ENCODE data around the gene AGBL4.

AGBL4 gene

DNA sequence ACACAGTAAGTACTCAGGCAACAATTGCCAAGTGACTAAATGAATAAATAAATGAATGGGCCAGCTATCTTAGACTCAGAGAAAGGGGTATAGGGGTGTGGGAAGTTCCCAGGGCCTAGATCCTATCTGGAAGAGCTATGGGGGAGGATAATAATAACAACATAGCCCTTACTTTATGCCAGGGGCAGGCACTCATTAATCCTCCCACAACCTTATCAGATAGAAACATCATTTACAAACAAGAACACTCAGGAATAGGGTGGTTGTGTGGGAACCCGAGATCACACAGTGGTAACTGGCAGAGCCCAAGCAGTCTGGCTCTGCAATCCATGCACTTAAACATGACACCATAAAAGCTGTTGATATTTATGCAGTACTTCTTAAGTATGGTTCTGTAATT lies 1423.6 kb downstream of the AGBL4 start:
- no peak overlapping the region for H3K27ac ChIP-seq (ENCODE audit: extremely low read depth, low read depth, low read length)
- no peaks in the 10 kb centered on the region for H3K36me3 ChIP-seq (ENCODE audit: control insufficient read depth in 2 of 2, insufficient read depth in 1 of 2, low read length in 2 of 2)
- ChIA-PET POLR2A (no interaction called here), CTCF (interaction anchor here (0.6 to 1.9 kb wide), 4 partner anchors 28 to 647 kb away, joined by 3 to 7 read pairs (median 3); no protein-coding TSS in a partner anchor)
- TF ChIP-seq ZBTB1 (tag by site-specific recombination; IDR thresholded peaks at IDR 0.05) (no peak), ZXDB (tag by site-specific recombination; IDR thresholded peaks at IDR 0.05) (no peak), ZFHX2 (tag by site-specific recombination; conservative IDR thresholded peaks at IDR 0.05) (peak; percentile 88), GLIS1 (tag by site-specific recombination; IDR thresholded peaks at IDR 0.05) (no peak), SP3 (tag by site-specific recombination; IDR thresholded peaks at IDR 0.05) (no peak), ZNF16 (tag by site-specific recombination; IDR thresholded peaks at IDR 0.05; ENCODE audit: low read depth) (no peak), EGR2 (tag by site-specific recombination; IDR thresholded peaks at IDR 0.05; ENCODE audit: low read depth) (peak; percentile 97)
- no peaks in the 10 kb centered on the region for H3K4me1 ChIP-seq (ENCODE audit: control insufficient read depth, insufficient read depth, low read length)
- H3K4me3 ChIP-seq (ENCODE audit: low read depth, low read length), result no peak overlapping the region
- no peaks in the 10 kb centered on the region for H3K9me3 ChIP-seq (ENCODE audit: control insufficient read depth, insufficient read depth, low read depth, low read length)

DNA sequence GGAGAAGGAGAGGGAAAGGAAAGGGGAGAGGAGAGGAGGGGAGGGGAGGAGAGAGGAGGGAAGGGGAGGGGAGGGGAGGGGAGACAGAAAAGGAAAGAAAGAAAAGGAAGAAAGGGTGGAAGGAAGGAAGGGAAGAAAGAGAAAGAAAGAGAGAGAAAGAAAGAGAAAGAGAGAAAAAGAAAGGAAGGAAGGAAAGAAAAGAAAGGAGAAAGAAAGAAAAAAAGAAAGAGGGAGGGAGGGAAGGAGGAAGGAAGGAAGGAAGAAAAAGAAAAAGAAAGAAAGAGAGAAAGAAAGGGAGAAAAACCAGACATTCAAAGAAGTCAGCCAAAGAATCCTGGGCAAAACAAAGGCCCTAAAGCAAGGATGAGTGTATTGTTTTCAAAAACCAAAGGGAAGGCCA lies 1426.1 kb downstream of the AGBL4 start:
- no peak overlapping the region for H3K4me3 ChIP-seq (ENCODE audit: low read depth, low read length)
- CTCF ChIA-PET, result no interaction called here
- no peaks in the 10 kb centered on the region for H3K9me3 ChIP-seq (ENCODE audit: control insufficient read depth, insufficient read depth, low read depth, low read length)
- no peaks in the 10 kb centered on the region for H3K4me1 ChIP-seq (ENCODE audit: control insufficient read depth, insufficient read depth, low read length)
- no peaks in the 10 kb centered on the region for H3K36me3 ChIP-seq (ENCODE audit: control insufficient read depth in 2 of 2, insufficient read depth in 1 of 2, low read length in 2 of 2)
- no peak overlapping the region for H3K27ac ChIP-seq (ENCODE audit: extremely low read depth, low read depth, low read length)
- POLR2A ChIA-PET, result no interaction called here
- TF ChIP-seq ZNF366 (tag by site-specific recombination; conservative IDR thresholded peaks at IDR 0.05), result peak; percentile 79
- no peak for TF ChIP-seq ZNF10 (tag by site-specific recombination; IDR thresholded peaks at IDR 0.05)
- TF ChIP-seq PRDM1 (tag by site-specific recombination; IDR thresholded peaks at IDR 0.05), result 0 out of 2 replicates have a peak, but pooled peaks have one; percentile 29
- TF ChIP-seq, protein P1, sequence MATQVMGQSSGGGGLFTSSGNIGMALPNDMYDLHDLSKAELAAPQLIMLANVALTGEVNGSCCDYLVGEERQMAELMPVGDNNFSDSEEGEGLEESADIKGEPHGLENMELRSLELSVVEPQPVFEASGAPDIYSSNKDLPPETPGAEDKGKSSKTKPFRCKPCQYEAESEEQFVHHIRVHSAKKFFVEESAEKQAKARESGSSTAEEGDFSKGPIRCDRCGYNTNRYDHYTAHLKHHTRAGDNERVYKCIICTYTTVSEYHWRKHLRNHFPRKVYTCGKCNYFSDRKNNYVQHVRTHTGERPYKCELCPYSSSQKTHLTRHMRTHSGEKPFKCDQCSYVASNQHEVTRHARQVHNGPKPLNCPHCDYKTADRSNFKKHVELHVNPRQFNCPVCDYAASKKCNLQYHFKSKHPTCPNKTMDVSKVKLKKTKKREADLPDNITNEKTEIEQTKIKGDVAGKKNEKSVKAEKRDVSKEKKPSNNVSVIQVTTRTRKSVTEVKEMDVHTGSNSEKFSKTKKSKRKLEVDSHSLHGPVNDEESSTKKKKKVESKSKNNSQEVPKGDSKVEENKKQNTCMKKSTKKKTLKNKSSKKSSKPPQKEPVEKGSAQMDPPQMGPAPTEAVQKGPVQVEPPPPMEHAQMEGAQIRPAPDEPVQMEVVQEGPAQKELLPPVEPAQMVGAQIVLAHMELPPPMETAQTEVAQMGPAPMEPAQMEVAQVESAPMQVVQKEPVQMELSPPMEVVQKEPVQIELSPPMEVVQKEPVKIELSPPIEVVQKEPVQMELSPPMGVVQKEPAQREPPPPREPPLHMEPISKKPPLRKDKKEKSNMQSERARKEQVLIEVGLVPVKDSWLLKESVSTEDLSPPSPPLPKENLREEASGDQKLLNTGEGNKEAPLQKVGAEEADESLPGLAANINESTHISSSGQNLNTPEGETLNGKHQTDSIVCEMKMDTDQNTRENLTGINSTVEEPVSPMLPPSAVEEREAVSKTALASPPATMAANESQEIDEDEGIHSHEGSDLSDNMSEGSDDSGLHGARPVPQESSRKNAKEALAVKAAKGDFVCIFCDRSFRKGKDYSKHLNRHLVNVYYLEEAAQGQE (tag by site-specific recombination; IDR thresholded peaks at IDR 0.05), result no peak

DNA sequence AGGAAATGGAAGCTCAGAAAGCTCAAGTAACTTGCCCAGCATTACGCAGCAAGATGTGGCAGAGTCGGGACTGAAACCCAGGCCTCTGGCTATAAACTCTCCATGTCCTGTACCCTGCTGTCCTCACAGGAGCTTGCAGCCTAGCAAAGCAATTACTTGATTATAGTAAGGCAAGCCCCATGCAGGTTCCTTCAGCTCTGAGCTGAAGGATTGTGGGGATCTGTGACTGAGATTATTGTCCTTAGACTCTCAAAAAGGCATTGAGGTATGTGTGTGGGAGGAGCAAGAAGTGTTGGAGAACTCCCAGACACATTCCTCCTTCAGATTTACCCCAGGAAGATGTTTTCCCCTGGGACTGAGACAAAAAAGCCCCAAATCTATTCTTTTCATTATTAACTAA lies 1427.7 kb downstream of the AGBL4 start:
- TF ChIP-seq, protein P2, sequence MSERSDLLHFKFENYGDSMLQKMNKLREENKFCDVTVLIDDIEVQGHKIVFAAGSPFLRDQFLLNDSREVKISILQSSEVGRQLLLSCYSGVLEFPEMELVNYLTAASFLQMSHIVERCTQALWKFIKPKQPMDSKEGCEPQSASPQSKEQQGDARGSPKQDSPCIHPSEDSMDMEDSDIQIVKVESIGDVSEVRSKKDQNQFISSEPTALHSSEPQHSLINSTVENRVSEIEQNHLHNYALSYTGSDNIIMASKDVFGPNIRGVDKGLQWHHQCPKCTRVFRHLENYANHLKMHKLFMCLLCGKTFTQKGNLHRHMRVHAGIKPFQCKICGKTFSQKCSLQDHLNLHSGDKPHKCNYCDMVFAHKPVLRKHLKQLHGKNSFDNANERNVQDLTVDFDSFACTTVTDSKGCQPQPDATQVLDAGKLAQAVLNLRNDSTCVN (tag by site-specific recombination; optimal IDR thresholded peaks at IDR 0.05), result no peak
- TF ChIP-seq ZNF23 (tag by site-specific recombination; IDR thresholded peaks at IDR 0.05; ENCODE audit: borderline replicate concordance) (no peak), EGR2 (tag by site-specific recombination; IDR thresholded peaks at IDR 0.05; ENCODE audit: low read depth) (peak; percentile 38; the same call in 1 of the 2 replicates)
- Histone ChIP-seq H3K9me3 (ENCODE audit: control insufficient read depth, insufficient read depth, low read depth, low read length) (no peaks in the 10 kb centered on the region), H3K4me1 (ENCODE audit: control insufficient read depth, insufficient read depth, low read length) (no peaks in the 10 kb centered on the region), H3K4me3 (ENCODE audit: low read depth, low read length) (no peak overlapping the region), H3K36me3 (ENCODE audit: control insufficient read depth in 2 of 2, insufficient read depth in 1 of 2, low read length in 2 of 2) (no peaks in the 10 kb centered on the region), H3K27ac (ENCODE audit: extremely low read depth, low read depth, low read length) (no peak overlapping the region)
- ChIA-PET POLR2A (no interaction called here), CTCF (interaction anchor here (1.2 to 1.9 kb wide), 2 partner anchors 19 to 23 kb away, joined by 3 to 7 read pairs; no protein-coding TSS in a partner anchor)

DNA sequence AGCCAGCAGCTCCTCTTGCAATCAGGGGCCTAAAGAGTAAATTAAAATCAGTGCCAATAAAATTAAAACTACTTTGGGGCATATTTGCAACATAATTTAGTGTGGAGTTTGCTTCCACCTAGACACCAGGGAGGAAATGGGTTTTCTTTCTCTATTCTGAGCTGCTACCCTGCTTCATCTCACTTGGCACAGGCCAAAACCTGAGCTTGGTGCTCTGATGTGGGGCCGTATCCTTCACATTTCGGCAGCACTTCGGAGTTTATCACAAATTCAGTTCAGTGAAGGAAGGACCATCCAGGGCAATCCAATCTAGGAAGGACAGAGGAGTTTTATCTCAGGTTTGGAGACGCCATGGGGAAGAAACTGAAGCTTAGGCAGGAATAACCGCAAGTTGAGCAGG lies 1428.1 kb downstream of the AGBL4 start:
- ChIA-PET POLR2A (no interaction called here), CTCF (interaction anchor here (1.2 to 1.9 kb wide), 2 partner anchors 18 to 23 kb away, joined by 3 to 7 read pairs; no protein-coding TSS in a partner anchor)
- H3K4me3 ChIP-seq (ENCODE audit: low read depth, low read length), result no peak overlapping the region
- H3K27ac ChIP-seq (ENCODE audit: extremely low read depth, low read depth, low read length), result no peak overlapping the region
- H3K9me3 ChIP-seq (ENCODE audit: control insufficient read depth, insufficient read depth, low read depth, low read length), result no peaks in the 10 kb centered on the region
- H3K36me3 ChIP-seq (ENCODE audit: control insufficient read depth in 2 of 2, insufficient read depth in 1 of 2, low read length in 2 of 2), result no peaks in the 10 kb centered on the region
- no peaks in the 10 kb centered on the region for H3K4me1 ChIP-seq (ENCODE audit: control insufficient read depth, insufficient read depth, low read length)
- TF ChIP-seq ZNF341 (tag by site-specific recombination; IDR thresholded peaks at IDR 0.05; ENCODE audit: low read depth) (no peak), ZNF140 (tag by site-specific recombination; IDR thresholded peaks at IDR 0.05) (no peak), SP3 (tag by site-specific recombination; IDR thresholded peaks at IDR 0.05) (no peak), ZNF24 (tag by site-specific recombination; IDR thresholded peaks at IDR 0.05) (no peak)
- TF ChIP-seq, protein P3, sequence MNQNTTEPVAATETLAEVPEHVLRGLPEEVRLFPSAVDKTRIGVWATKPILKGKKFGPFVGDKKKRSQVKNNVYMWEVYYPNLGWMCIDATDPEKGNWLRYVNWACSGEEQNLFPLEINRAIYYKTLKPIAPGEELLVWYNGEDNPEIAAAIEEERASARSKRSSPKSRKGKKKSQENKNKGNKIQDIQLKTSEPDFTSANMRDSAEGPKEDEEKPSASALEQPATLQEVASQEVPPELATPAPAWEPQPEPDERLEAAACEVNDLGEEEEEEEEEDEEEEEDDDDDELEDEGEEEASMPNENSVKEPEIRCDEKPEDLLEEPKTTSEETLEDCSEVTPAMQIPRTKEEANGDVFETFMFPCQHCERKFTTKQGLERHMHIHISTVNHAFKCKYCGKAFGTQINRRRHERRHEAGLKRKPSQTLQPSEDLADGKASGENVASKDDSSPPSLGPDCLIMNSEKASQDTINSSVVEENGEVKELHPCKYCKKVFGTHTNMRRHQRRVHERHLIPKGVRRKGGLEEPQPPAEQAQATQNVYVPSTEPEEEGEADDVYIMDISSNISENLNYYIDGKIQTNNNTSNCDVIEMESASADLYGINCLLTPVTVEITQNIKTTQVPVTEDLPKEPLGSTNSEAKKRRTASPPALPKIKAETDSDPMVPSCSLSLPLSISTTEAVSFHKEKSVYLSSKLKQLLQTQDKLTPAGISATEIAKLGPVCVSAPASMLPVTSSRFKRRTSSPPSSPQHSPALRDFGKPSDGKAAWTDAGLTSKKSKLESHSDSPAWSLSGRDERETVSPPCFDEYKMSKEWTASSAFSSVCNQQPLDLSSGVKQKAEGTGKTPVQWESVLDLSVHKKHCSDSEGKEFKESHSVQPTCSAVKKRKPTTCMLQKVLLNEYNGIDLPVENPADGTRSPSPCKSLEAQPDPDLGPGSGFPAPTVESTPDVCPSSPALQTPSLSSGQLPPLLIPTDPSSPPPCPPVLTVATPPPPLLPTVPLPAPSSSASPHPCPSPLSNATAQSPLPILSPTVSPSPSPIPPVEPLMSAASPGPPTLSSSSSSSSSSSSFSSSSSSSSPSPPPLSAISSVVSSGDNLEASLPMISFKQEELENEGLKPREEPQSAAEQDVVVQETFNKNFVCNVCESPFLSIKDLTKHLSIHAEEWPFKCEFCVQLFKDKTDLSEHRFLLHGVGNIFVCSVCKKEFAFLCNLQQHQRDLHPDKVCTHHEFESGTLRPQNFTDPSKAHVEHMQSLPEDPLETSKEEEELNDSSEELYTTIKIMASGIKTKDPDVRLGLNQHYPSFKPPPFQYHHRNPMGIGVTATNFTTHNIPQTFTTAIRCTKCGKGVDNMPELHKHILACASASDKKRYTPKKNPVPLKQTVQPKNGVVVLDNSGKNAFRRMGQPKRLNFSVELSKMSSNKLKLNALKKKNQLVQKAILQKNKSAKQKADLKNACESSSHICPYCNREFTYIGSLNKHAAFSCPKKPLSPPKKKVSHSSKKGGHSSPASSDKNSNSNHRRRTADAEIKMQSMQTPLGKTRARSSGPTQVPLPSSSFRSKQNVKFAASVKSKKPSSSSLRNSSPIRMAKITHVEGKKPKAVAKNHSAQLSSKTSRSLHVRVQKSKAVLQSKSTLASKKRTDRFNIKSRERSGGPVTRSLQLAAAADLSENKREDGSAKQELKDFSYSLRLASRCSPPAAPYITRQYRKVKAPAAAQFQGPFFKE (tag by site-specific recombination; IDR thresholded peaks at IDR 0.05; ENCODE audit: borderline replicate concordance), result no peak

All from HEK293 (cell line).